Gastroesophageal sphincter (tissue), 3 donors: ENCODE results near the gene GLRX5.

Experiments
- CTCF ChIP-seq, 4 experiments: fragments of 200-600 bp in 2 of 4; fragments of 450-650 bp in 2 of 4; sonication (generic) in 1 of 4; IDR thresholded peaks; one replicate each; pipeline ENCODE4 v1.5.1; 2017 to 2019; ENCODE audit warnings: antibody characterized with exemption in 4 of 4, mild to moderate bottlenecking in 2 of 4, moderate library complexity in 2 of 4
- EP300 ChIP-seq: sonication (generic); formaldehyde crosslinking; IDR thresholded peaks from one replicate; pipeline ENCODE4 v1.6.1; 2017; ENCODE audit warnings: antibody characterized with exemption, mild to moderate bottlenecking

GRCh38 chr14:95508377-95508776 is 26.5 kb upstream of the GLRX5 start:
- no peak for TF ChIP-seq CTCF (IDR thresholded peaks at IDR 0.05)
- no peak for TF ChIP-seq EP300
